Right atrium auricular region (tissue), 2 donors: ENCODE results near the gene TNNT2. TPM values are rescaled to one million over a fixed set of nuclear protein-coding genes. Genes with fewer than 3 reads are reported as not detected.

ENCODE experiments used
- DNase-seq: peaks from one replicate; pipeline ENCODE4 v3.0.0-alpha.2; 2019; ENCODE audit warnings: low spot score
- H3K27ac ChIP-seq, 2 donors: fragments of 200-600 bp; sonication (generic); 1 replicate in 1 of 2; 2 replicates in 1 of 2; pipeline ENCODE4 v1.5.1; 2016 to 2019
- H3K27me3 ChIP-seq, 2 donors: fragments of 200-600 bp; sonication (generic); one replicate each; pipeline versions ENCODE4 v1.5.1 to v1.6.0; 2017 to 2019
- H3K36me3 ChIP-seq: fragments of 200-600 bp; sonication (generic); one replicate; pipeline ENCODE4 v1.5.1; 2016
- H3K4me1 ChIP-seq, 2 donors: fragments of 200-600 bp; sonication (generic); one replicate each; pipeline versions ENCODE4 v1.5.1 to v1.6.0; 2017 to 2019
- H3K4me3 ChIP-seq, 2 donors: fragments of 200-600 bp; sonication (generic); 1 replicate in 1 of 2; 2 replicates in 1 of 2; pipeline ENCODE4 v1.5.1; 2017 to 2019; ENCODE audit warnings: mild to moderate bottlenecking in 1 of 2, moderate library complexity in 1 of 2
- H3K9me3 ChIP-seq, 2 donors: fragments of 200-600 bp; sonication (generic); one replicate each; pipeline ENCODE4 v1.5.1; 2019
- CTCF ChIP-seq, 2 donors: fragments of 200-600 bp; sonication (generic); IDR thresholded peaks; one replicate each; pipeline ENCODE4 v1.5.1; 2019; ENCODE audit warnings: antibody characterized with exemption in 2 of 2
- total RNA-seq, 2 donors: library from RNA; depleted of rRNA; stranded (reverse); fragments of >200 nt; gene quantifications; one replicate each; pipeline ENCODE4 v1.1.0, GENCODE V29; 2016

TNNT2 gene
- total RNA-seq, 2 donors from 2014 or later: 4,112 to 12,321 TPM

DNA sequence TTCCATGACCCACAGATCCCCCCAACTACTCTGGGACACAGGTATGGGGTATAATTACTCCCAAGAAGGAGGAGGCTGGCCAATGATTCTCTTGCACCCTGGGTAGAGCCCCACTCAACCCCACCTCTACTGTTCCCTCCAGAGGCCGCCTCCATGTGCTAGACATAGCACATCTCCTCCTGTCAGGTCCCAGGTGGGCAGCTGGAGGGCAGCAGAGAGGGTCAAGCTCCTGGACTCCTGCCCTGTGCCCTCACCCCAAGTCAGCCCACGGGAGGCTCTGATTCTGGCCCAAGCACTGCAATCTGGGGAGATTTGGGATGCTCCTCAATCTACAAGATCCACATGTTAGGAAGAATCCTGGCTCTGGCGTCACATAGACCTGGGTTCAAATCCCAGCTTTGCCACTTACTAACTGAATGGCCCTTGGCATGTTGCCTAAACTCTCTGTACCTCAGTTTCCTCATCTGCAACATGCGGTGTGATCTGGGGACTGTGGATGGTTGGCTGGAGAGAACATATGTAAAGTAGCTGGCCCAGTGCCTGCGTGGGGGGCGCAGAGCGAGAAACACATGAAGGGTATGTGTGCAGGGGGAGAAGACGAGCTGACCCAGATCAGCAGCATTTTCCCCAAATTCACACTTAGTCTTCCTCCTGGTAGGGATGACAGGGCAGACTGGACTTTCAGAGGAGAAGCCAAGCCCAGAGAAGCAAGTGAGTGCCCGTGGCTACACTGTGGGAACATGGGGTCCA lies 23.2 kb downstream of the TNNT2 start:
- H3K9me3 ChIP-seq: no peaks in the 10 kb centered on the region
- DNase-seq: no peak
- H3K4me1 ChIP-seq: peaks cover 0 to 16% of the 10 kb centered on the region in 2 donors
- peak overlapping the region in 1 of 2 donors; percentile 35 for H3K27ac ChIP-seq
- H3K36me3 ChIP-seq: peaks cover 7% of the 10 kb centered on the region
- H3K4me3 ChIP-seq: no peak overlapping the region
- no peaks in the 10 kb centered on the region for H3K27me3 ChIP-seq
- no peak for TF ChIP-seq CTCF (IDR thresholded peaks at IDR 0.05)

GRCh38 chr1:201353186-201353940 lies 24.1 kb downstream of the TNNT2 start:
- Histone ChIP-seq H3K27me3 (no peaks in the 10 kb centered on the region), H3K4me1 (peaks cover 0 to 13% of the 10 kb centered on the region in 2 donors), H3K4me3 (no peak overlapping the region), H3K9me3 (no peaks in the 10 kb centered on the region), H3K36me3 (no peaks in the 10 kb centered on the region), H3K27ac (no peak overlapping the region)
- DNase-seq: no peak
- TF ChIP-seq CTCF (IDR thresholded peaks at IDR 0.05): no peak

- H3K27ac ChIP-seq: no peak overlapping the region
- TF ChIP-seq CTCF (IDR thresholded peaks at IDR 0.05): no peak
- H3K36me3 ChIP-seq: no peaks in the 10 kb centered on the region
- no peaks in the 10 kb centered on the region for H3K27me3 ChIP-seq
- no peak for DNase-seq
- no peak overlapping the region for H3K4me3 ChIP-seq
- peaks cover 0 to 25% of the 10 kb centered on the region in 2 donors for H3K4me1 ChIP-seq
- H3K9me3 ChIP-seq: no peaks in the 10 kb centered on the region
These were observed 25.9 kb downstream of the TNNT2 start for GRCh38 chr1:201351617-201352016.

GRCh38 chr1:201350884-201351283 lies 26.6 kb downstream of the TNNT2 start:
- no peak for TF ChIP-seq CTCF (IDR thresholded peaks at IDR 0.05)
- DNase-seq: no peak
- no peak overlapping the region for H3K27ac ChIP-seq
- no peaks in the 10 kb centered on the region for H3K27me3 ChIP-seq
- no peak overlapping the region for H3K4me3 ChIP-seq
- peaks cover 0 to 31% of the 10 kb centered on the region in 2 donors for H3K4me1 ChIP-seq
- no peaks in the 10 kb centered on the region for H3K36me3 ChIP-seq
- H3K9me3 ChIP-seq: no peaks in the 10 kb centered on the region

GRCh38 chr1:201350361-201350725 lies 27.1 kb downstream of the TNNT2 start:
- H3K36me3 ChIP-seq: no peaks in the 10 kb centered on the region
- H3K4me3 ChIP-seq: no peak overlapping the region
- DNase-seq: no peak
- H3K27ac ChIP-seq: no peak overlapping the region
- TF ChIP-seq CTCF (IDR thresholded peaks at IDR 0.05): no peak
- no peaks in the 10 kb centered on the region for H3K9me3 ChIP-seq
- H3K4me1 ChIP-seq: peaks cover 0 to 31% of the 10 kb centered on the region in 2 donors
- no peaks in the 10 kb centered on the region for H3K27me3 ChIP-seq
